Upper lobe of left lung (tissue), 6 donors: ENCODE measurements around the gene AHI1. TPM values are rescaled to one million over a fixed set of nuclear protein-coding genes. Genes with fewer than 3 reads are reported as not detected.

Experiments used
- ATAC-seq, 2 donors: fragments of 200-7000 bp; cut with Tn5 transposase; one replicate each; pipeline ENCODE4 v1.9.1; 2022; ENCODE audit warnings: mild to moderate bottlenecking in 2 of 2, moderate library complexity in 2 of 2; ENCODE audit not compliant: low FRiP score in 2 of 2
- DNase-seq, 2 donors: peaks; one replicate each; pipeline ENCODE4 v3.0.0-alpha.2; 2019 to 2020
- H3K27ac ChIP-seq, 4 donors: fragments of 200-600 bp; sonication (generic); one replicate each; pipeline ENCODE4 v1.5.1; 2016 to 2019
- H3K27me3 ChIP-seq, 4 donors: fragments of 200-600 bp; sonication (generic); one replicate each; pipeline ENCODE4 v1.5.1; 2017 to 2019
- H3K36me3 ChIP-seq, 4 donors: fragments of 200-600 bp; sonication (generic); one replicate each; pipeline ENCODE4 v1.5.1; 2016 to 2019
- H3K4me1 ChIP-seq, 4 donors: fragments of 200-600 bp; sonication (generic); one replicate each; pipeline ENCODE4 v1.5.1; 2018 to 2019
- H3K4me3 ChIP-seq, 4 donors: fragments of 200-600 bp; sonication (generic); one replicate each; pipeline ENCODE4 v1.5.1; 2017 to 2019; ENCODE audit warnings: mild to moderate bottlenecking in 2 of 4, moderate library complexity in 1 of 4
- H3K9me3 ChIP-seq, 4 donors: fragments of 200-600 bp; sonication (generic); one replicate each; pipeline ENCODE4 v1.5.1; 2018 to 2019
- CTCF ChIP-seq, 6 experiments: fragments of 450-650 bp in 4 of 6; fragments of 200-600 bp in 2 of 6; sonication (generic) in 2 of 6; IDR thresholded peaks; one replicate each; pipeline ENCODE4 v1.5.1; 2016 to 2019; ENCODE audit warnings: antibody characterized with exemption in 6 of 6
- EP300 ChIP-seq, 4 donors: sonication (generic); formaldehyde crosslinking; IDR thresholded peaks; one replicate each; pipeline ENCODE4 v1.5.1; 2017; ENCODE audit warnings: antibody characterized with exemption in 4 of 4, control low read depth in 2 of 4
- POLR2A ChIP-seq, 4 donors: fragments of 450-650 bp; IDR thresholded peaks; one replicate each; pipeline ENCODE4 v1.5.1; 2016 to 2017; ENCODE audit warnings: antibody characterized with exemption in 4 of 4, mild to moderate bottlenecking in 2 of 4
- POLR2AphosphoS5 ChIP-seq, 2 donors: sonication (generic); formaldehyde crosslinking; IDR thresholded peaks; one replicate each; pipeline ENCODE4 v1.5.1; 2017; ENCODE audit warnings: antibody characterized with exemption in 2 of 2
- WGBS, 2 donors: methylation state at CpG; one replicate each; pipeline ENCODE4 v1.1.5; 2017 to 2018; 5-methylcytosine and 5-hydroxymethylcytosine counted together
- total RNA-seq, 6 donors: library from RNA; depleted of rRNA in 4 of 6; stranded (reverse); fragments of >200 nt in 4 of 6; gene quantifications; one replicate each; pipeline versions ENCODE4 v1.1.0 to v1.2.1, GENCODE V29; 2016 to 2021
- donor health status: DM: no; HTN: no; CAD: no; lungs with moderate emphysema.
- donor health status: DM: no; HTN: yes; CAD: no; lungs with severe emphysema.

The AHI1 gene
- total RNA-seq, 6 donors from 2014 or later = 17.1 to 57.6 (median 40.3) TPM

GRCh38 chr6:135504734-135505133 is 7.2 kb upstream of the AHI1 start:
- TF ChIP-seq POLR2AphosphoS5 (IDR thresholded peaks at IDR 0.05) (no peak), EP300 (IDR thresholded peaks at IDR 0.05) (no peak), POLR2A (IDR thresholded peaks at IDR 0.05) (no peak), CTCF (IDR thresholded peaks at IDR 0.05) (no peak)
- Histone ChIP-seq H3K4me1 (peaks cover 0 to 3% (median 0%) of the 10 kb centered on the region in 4 donors), H3K27me3 (no peaks in the 10 kb centered on the region), H3K27ac (no peak overlapping the region), H3K36me3 (no peaks in the 10 kb centered on the region), H3K9me3 (no peaks in the 10 kb centered on the region), H3K4me3 (no peak overlapping the region)
- ATAC-seq (no peak), DNase-seq (no peak)
- 82 to 91% methylated on average over 3 of the region's 3 CpGs for WGBS, 2 donors

GRCh38 chr6:135503703-135504475 is 6.3 kb upstream of the AHI1 start:
- no peak for DNase-seq
- ATAC-seq = no peak
- Histone ChIP-seq H3K4me1 (peaks cover 0 to 5% (median 3%) of the 10 kb centered on the region in 4 donors), H3K4me3 (no peak overlapping the region), H3K27ac (no peak overlapping the region), H3K36me3 (no peaks in the 10 kb centered on the region), H3K27me3 (no peaks in the 10 kb centered on the region), H3K9me3 (no peaks in the 10 kb centered on the region)
- 83 to 86% methylated on average over 6 of the region's 6 CpGs for WGBS, 2 donors
- no peak for TF ChIP-seq EP300 (IDR thresholded peaks at IDR 0.05)
- no peak for TF ChIP-seq CTCF (IDR thresholded peaks at IDR 0.05)
- TF ChIP-seq POLR2A (IDR thresholded peaks at IDR 0.05) = no peak
- no peak for TF ChIP-seq POLR2AphosphoS5 (IDR thresholded peaks at IDR 0.05)

GRCh38 chr6:135499441-135500340 is 2.2 kb upstream of the AHI1 start:
- H3K4me3 ChIP-seq = no peak overlapping the region
- H3K27ac ChIP-seq = no peak overlapping the region
- no peaks in the 10 kb centered on the region for H3K36me3 ChIP-seq
- ATAC-seq (no peak), DNase-seq (no peak)
- H3K4me1 ChIP-seq = peaks cover 4 to 19% (median 11%) of the 10 kb centered on the region in 4 donors
- 78 to 80% methylated on average over 5 of the region's 5 CpGs for WGBS, 2 donors
- H3K9me3 ChIP-seq = no peaks in the 10 kb centered on the region
- no peak for TF ChIP-seq POLR2AphosphoS5 (IDR thresholded peaks at IDR 0.05)
- TF ChIP-seq POLR2A (IDR thresholded peaks at IDR 0.05) = no peak
- no peak for TF ChIP-seq EP300 (IDR thresholded peaks at IDR 0.05)
- TF ChIP-seq CTCF (IDR thresholded peaks at IDR 0.05) = no peak
- no peaks in the 10 kb centered on the region for H3K27me3 ChIP-seq

GRCh38 chr6:135498185-135498841 is 773 bp upstream of the AHI1 start:
- TF ChIP-seq POLR2A (IDR thresholded peaks at IDR 0.05) = peak in 2 of 4 donors; percentile 28 to 48
- peak in 2 of 4 donors; percentile 23 to 94 for TF ChIP-seq EP300 (IDR thresholded peaks at IDR 0.05)
- TF ChIP-seq POLR2AphosphoS5 (IDR thresholded peaks at IDR 0.05) = peak; percentile 72 to 87
- peak in 2 of 6 experiments; percentile 6 to 13 for TF ChIP-seq CTCF (IDR thresholded peaks at IDR 0.05)
- Histone ChIP-seq H3K4me3 (peak overlapping the region; percentile 44 to 82 (median 72)), H3K9me3 (no peaks in the 10 kb centered on the region), H3K27ac (peak overlapping the region; percentile 93 to 95 (median 94)), H3K27me3 (no peaks in the 10 kb centered on the region), H3K4me1 (peaks cover 4 to 19% (median 11%) of the 10 kb centered on the region in 4 donors), H3K36me3 (no peaks in the 10 kb centered on the region)
- ATAC-seq (peak; percentile 91), DNase-seq (peak in 1 of 2 donors; percentile 86)
- WGBS, 2 donors = 1% methylated on average over 16 of the region's 16 CpGs
